T-helper 2 cell (primary cell): ENCODE measurements around the gene SSTR5.
A peak's percentile ranks its signal among the peaks of the same experiment; 100 is the strongest.

Source experiments
- DNase-seq, 5 experiments: peaks; one replicate each; pipeline versions ENCODE4 v3.0.0 to v3.0.0-alpha.2; 2012 to 2022

Gene SSTR5

DNA sequence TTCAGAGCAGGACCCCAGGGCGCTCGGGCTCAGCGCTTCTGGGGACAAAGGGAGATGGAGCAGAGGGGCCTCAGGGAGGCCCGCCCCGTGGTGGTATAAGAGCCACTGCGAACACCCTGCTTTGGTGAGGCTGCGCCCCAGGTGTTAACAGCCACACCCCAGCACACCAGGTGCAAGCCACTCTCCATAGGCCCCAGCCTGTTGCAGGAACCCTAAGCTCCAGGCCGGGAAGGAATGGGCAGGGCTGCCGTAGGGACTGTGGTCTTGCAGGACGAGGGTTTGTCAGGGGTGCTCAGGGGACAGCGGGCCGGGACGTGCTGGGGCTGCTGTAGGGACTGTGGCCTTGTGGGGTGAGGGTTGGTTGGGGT, 17.0 kb upstream of the SSTR5 start:
- no peak for DNase-seq

DNA sequence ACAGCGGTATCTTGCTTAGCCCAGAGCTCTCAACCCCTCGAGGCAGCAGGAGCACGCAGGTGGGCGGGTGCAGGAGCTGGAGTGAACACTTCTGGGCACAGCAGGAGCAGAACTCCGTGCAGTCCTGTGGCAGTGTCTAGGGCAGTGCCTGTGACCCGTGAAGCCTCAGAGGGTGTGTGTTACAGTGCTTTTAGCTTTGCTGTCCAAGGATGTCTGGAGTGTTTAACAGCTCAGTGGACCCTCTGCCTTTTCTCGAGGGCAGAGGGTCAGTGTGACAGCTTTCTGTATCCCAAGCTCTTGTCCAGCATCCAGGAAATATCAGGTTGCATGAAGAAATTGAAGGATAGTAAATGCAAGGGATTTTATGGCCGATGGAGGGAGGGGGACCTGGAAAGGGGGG, 16.4 kb upstream of the SSTR5 start:
- DNase-seq: no peak

DNA sequence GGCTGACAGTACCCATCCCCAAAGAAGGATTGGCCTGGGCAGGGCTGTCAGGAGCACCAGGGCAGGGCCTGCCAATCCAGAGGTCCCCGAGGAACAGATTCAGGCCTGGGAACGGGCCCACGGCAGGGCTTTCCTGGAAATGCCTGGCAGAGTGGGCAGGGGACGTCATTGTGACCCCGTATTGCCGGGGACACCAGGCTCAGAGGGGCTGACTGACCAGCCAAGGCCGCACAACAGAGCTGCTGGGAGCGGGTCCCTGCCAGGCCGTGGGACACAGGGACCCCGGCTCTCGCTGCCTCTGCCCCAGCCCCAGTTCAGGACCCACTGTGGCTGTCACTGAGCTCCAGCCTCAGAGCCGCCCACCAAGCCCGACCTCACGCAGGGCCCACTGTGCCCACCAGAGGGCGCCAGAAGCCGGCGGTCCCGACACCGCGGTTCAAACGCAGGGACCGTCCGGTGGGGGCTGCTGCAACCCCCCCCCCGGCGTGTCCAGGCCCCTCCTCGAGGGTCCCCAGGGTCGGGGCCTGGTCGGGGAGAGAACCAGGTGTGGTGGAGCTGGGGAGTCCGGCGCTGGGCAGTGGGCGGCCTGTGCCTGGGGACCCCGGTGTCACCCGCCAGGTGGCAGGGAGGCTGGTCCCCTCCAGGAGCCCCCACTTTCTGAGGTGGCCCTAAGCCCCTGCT, 15.2 kb upstream of the SSTR5 start:
- DNase-seq: peak; percentile 15 to 59 (median 36)

DNA sequence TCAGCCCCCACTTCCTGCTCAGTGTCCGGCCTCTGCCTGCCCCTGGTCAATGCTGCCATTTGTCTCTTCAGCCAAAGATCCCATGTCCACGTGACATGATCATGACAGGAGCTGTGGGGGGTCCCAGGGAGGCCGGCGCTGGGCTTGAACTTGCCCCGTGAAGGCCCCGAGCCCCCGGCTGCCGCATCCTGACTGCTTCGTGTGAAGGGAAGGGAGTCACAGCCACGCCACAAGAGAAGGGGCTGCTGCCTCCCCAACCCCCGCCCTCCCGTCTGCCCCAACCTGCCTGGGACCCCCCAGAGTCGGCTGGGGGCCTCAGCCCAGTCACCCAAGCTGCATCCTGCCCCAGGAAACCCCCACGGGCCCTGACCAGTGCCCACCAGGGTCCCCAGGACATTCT, 14.3 kb upstream of the SSTR5 start:
- no peak for DNase-seq

DNA sequence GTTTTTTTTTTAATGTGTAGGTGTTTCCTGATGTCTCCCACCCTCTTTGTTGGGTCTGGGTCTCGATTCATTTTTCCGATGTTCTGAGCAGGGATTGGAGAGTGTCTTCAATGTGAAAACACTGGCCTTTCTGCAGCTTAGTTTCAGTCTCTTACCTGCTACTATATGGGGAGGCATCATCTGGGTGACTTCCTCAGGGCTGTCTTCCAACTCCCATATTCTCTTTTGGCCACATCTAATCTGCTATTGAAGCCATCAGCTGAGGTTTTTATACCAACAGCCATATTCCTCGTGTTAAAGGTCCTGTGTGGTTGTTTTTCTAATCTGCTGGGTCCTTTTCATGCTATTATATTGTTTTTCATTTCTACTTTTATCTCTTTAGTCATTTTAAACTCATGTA, 13.2 kb upstream of the SSTR5 start:
- no peak for DNase-seq

GRCh38 chr16:1060416-1061340, 11.9 kb upstream of the SSTR5 start:
- DNase-seq: no peak

- no peak for DNase-seq
These were observed 10.6 kb upstream of the SSTR5 start for GRCh38 chr16:1061769-1062505.

DNA sequence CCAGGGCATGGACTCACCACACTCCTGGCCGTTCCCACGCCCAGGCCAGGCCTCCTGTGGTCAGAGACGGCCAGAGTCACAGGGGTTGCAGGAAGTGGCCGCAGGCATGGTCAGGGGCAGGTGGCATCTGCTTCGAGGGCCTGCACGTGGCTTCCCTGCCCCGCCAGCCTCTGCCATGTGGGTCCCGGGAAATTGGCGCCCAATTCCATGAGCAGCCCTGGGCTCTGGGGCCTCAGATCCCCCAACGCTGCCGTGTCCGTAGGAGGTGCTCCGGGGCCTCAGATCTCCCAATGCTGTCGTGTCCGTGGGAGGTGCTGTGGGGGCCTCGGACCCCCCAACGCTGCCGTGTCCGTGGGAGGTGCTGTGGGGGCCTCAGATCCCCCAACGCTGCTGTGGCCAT, 9.7 kb upstream of the SSTR5 start:
- DNase-seq: no peak

DNA sequence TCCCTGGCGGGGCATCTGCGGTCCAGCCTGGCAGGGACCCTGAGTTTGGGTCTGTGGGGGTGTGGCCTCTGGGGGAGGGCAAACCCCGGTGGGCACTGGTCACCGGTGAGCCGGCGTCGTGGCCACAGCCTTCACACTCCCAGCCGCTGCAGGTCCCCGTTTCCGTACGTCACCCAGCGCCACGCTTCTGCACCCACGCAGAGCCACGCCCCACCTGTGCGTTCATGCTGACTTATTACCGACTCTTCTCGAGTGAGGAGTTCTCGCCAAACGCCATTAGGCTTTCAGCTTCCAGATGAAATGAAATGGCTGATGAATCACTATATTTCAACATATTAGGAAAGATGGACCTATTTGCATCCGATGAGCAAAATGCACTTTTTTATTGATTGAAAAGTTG, 8.8 kb upstream of the SSTR5 start:
- DNase-seq: no peak

DNA sequence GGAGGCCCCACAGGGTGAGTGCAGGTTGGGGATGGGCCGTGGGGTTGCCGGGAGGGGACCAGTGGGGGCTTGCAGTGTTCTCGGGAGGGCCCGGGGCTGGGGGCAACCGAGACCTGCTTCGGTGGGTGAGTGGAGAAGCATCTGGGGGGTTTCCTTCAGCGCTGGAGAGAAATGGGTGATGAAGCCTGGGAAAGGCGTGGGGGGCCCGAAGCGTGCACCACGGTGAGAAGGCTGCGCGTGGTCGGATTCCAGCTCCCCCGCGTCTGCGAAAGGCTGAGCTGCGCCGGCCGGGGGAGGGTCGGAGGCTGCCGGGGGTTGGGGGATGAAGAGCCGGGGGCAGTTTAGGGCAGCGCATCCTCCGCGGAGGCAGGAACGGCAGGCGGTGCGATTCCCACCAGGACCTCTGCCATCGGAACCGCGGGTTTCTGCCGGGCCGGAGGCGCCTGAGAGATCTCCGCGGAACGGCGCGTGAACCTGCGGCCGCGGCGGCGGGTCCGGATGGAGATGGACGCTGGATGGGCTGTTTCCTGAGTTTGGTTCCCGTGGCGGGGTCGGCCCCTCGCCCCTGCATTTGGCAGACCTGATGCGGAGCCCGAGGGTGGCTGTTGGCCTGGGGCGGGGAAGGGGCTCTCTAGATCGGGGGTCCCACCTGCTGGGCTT, 6.9 kb upstream of the SSTR5 start:
- DNase-seq: no peak

DNA sequence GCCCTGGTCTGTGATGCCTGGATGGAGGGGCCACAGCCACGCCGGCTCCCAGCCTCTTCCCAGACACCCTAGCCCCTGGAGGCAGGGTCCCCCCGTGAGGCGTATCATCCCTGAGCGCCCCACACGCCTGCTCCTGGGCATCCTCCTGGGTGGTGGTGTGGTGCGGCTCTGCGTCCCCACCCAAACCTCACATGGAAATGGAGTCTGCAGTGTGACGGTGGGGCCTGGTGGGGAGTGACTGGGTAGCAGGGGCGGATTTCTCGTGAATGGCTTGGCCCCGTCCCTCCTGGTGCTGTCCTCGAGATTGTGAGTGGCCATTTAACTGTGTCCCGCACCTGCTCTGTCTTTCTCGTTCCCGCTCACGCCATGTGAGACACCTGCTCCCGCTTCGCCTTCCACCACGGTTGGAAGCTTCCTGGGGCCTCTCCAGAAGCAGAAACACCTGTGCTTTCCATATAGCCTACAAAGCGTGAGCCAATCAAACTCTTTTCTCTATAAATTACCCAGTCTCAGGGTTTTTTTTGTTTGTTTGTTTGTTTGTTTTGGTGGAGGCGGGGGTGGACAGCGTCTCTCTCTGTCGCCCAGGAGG, 5.9 kb upstream of the SSTR5 start:
- no peak for DNase-seq

DNA sequence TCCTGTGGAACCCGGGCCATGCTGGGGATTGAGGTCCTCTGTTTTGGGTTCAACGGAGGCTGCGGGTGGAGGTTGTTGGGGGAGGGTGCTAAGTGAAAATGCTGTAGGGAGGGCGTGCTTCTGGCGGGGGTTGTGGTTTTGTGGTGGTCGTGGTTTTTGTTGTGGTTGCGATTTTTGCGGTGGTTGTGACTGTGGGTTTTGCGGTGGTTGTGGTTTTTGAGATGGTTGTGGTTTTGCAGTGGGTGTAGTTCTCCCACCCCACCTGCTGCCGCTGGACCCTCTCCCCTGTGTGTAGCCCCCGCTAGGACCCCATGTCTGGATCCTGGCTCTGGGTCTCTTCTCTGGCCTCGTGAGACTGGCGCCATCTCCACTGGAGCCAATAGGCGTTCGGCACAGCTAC, 4.9 kb upstream of the SSTR5 start:
- DNase-seq: peak in 1 of 5 experiments; percentile 23

DNA sequence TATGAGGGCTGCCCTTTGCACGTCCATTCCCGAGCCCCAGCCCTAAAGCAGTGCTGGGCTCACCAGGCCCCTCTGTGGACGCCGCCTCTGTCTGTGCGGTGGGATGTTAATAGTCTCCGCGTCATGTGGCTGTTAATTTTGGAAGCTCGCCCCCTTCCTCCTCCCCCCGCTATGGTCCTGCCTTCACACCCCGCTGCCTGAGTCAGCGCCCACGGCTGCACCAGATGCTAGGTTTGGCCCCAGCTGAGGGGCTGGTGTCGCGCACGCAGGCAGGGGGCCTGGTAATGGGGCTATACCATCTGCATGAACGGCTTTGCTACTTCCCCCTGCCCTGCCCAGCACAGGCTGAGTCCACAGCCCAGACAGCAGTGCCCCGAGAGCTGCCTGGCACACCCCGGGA, 4.1 kb upstream of the SSTR5 start:
- DNase-seq: no peak

GRCh38 chr16:1069154-1069553, 3.4 kb upstream of the SSTR5 start:
- DNase-seq: no peak

DNA sequence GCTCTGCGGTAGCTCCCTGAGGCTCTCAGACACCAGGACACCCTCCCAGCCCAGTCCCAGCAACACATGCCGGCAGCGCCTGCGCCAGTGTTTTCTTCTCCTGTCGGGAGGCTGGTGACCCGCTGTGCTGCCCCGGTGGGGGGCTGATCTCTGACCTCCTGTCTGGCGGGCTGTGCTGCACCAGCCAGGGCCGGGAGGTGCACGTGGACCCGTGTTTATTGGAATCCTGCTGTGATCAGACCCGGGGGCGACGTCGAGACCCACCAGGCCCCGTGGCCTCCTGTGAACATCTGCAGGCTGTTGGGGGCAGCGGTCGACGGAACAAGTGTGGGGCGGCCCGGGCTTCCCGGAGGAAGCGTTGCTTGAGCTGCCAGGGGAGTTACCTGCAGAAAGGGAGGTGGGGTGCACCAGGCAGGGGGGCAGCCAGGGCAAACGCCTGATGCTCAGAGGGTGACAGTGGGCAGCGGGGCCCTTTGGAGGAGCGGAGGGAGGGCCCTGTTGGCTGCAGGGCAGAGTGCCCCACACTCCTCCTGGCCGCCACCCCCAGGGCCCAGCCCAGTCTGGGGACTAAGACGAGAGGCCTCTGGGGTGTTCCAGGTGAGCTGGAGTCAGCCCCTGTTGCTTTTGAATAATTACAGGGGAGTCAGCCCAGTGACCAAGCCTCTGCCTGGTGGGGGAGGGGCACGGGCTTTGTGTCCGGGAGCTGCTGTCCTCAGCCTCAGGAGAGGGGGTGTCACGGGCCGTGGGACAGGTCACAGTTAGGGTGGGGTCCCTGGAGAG, 2.3 kb upstream of the SSTR5 start:
- DNase-seq: no peak

- DNase-seq: no peak
These were observed 1.6 kb upstream of the SSTR5 start for GRCh38 chr16:1070864-1071408.

- no peak for DNase-seq
These were observed 854 bp upstream of the SSTR5 start for GRCh38 chr16:1071561-1072225.

DNA sequence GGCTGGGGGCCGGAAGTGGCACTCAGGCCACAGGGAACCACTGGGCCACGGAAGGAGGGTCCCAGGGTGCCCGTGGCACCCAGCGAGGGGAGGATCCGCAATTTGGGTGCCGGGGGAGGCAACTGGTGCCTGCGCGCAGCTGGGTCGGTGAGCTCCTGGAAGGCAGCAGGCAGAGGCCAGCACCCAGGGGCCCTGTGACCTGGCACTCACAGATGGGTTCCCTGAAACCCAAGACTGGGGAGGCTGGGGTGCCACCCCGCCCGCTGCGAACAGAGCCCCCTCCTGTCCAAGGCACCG, 663 bp downstream of the SSTR5 start:
- DNase-seq: no peak

- DNase-seq: no peak
These were observed 1.2 kb downstream of the SSTR5 start for GRCh38 chr16:1073566-1074378.

- no peak for DNase-seq
These were observed 1.8 kb downstream of the SSTR5 start for GRCh38 chr16:1074379-1074649.

GRCh38 chr16:1075546-1075945, 3.0 kb downstream of the SSTR5 start:
- no peak for DNase-seq
